HCT116 (cell line): ENCODE results near the gene KIR3DL3.

Experiments
- CTCF ChIP-seq, 3 experiments: fragments of 200-600 bp in 1 of 3; sonication (generic) in 1 of 3; IDR thresholded peaks in 2 of 3; conservative IDR thresholded peaks in 1 of 3; 2 replicates each; pipeline ENCODE4 v1.5.1; 2012 to 2017; ENCODE audit warnings: low read depth in 2 of 3, low read length in 2 of 3, antibody characterized with exemption in 1 of 3, borderline replicate concordance in 1 of 3, control low read depth in 1 of 3, mild to moderate bottlenecking in 1 of 3, mixed read lengths in 1 of 3, mixed run types in 1 of 3, moderate library complexity in 1 of 3; ENCODE audit not compliant: insufficient read depth in 1 of 3
- EZH2 ChIP-seq: fragments of 200-600 bp; sonication (generic); IDR thresholded peaks from 2 replicates; pipeline ENCODE4 v1.6.1; 2017; ENCODE audit warnings: antibody characterized with exemption, mixed run types
- FOSL1 ChIP-seq: IDR thresholded peaks from 2 replicates; pipeline ENCODE4 v1.6.1; 2012; ENCODE audit warnings: low read depth
- POLR2A ChIP-seq: IDR thresholded peaks from 2 replicates; pipeline ENCODE4 v1.7.0; 2011; ENCODE audit warnings: borderline replicate concordance; ENCODE audit not compliant: insufficient read depth, insufficient read length; ENCODE audit errors: extremely low read depth
- TCF7L2 ChIP-seq: IDR thresholded peaks from 2 replicates; pipeline ENCODE4 v1.7.0; 2011; ENCODE audit warnings: borderline replicate concordance, inconsistent platforms; ENCODE audit not compliant: insufficient read depth, insufficient read length; ENCODE audit errors: extremely low read depth
- ZFX ChIP-seq: fragments of 450-650 bp; IDR thresholded peaks from 2 replicates; pipeline ENCODE4 v1.6.1; 2017
- ZNF274 ChIP-seq: fragments of 200-500 bp; sonication (Bioruptor generic); IDR thresholded peaks from 2 replicates; pipeline ENCODE4 v1.6.1; 2014; ENCODE audit warnings: mild to moderate bottlenecking, low read depth, low read length, inconsistent platforms
- TF ChIP-seq, protein P1 (sequence below): IDR thresholded peaks from 2 replicates; pipeline ENCODE4 v1.6.1; 2012

- TF ChIP-seq POLR2A (no peak), TCF7L2 (no peak), EZH2 (no peak), CTCF (IDR thresholded peaks at IDR 0.05 in 2 of 3, conservative IDR thresholded peaks at IDR 0.05 in 1 of 3; ENCODE audit: borderline replicate concordance in 1 of 3, insufficient read depth in 1 of 3, low read depth in 2 of 3, low read length in 2 of 3) (no peak), FOSL1 (no peak), ZNF274 (no peak), ZFX (no peak)
- TF ChIP-seq, protein P1, sequence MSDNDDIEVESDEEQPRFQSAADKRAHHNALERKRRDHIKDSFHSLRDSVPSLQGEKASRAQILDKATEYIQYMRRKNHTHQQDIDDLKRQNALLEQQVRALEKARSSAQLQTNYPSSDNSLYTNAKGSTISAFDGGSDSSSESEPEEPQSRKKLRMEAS, result no peak
Measured at GRCh38 chr19:54725321-54725720, 1.1 kb downstream of the KIR3DL3 start.
